Stomach (tissue), 9 donors: ENCODE measurements around the gene HES6. TPM values are rescaled to one million over a fixed set of nuclear protein-coding genes. Genes with fewer than 3 reads are reported as not detected.

Source experiments
- DNase-seq, 2 donors: peaks; one replicate each; pipeline versions ENCODE4 v3.0.0 to v3.0.0-alpha.2; 2013 to 2019
- H3K27ac ChIP-seq, 5 donors: fragments of 200-600 bp in 4 of 5; sonication (generic) in 4 of 5; one replicate each; pipeline ENCODE4 v1.5.1; 2013 to 2019; ENCODE audit warnings: mild to moderate bottlenecking in 1 of 5, moderate library complexity in 1 of 5
- H3K27me3 ChIP-seq, 3 donors: fragments of 200-600 bp; sonication (generic); one replicate each; pipeline ENCODE4 v1.5.1; 2017 to 2019; ENCODE audit warnings: mixed run types in 1 of 3
- H3K36me3 ChIP-seq, 4 donors: fragments of 200-600 bp; sonication (generic); 1 replicate in 3 of 4; 2 replicates in 1 of 4; pipeline ENCODE4 v1.5.1; 2016 to 2019
- H3K4me1 ChIP-seq, 4 donors: fragments of 200-600 bp; sonication (generic); one replicate each; pipeline ENCODE4 v1.5.1; 2016 to 2019
- H3K4me3 ChIP-seq, 4 donors: fragments of 200-600 bp; sonication (generic) in 3 of 4; one replicate each; pipeline ENCODE4 v1.5.1; 2016 to 2019; ENCODE audit warnings: mild to moderate bottlenecking in 1 of 4
- H3K9me3 ChIP-seq, 4 donors: fragments of 200-600 bp; sonication (generic); one replicate each; pipeline ENCODE4 v1.5.1; 2016 to 2019
- EP300 ChIP-seq: sonication (generic); formaldehyde crosslinking; IDR thresholded peaks from one replicate; pipeline ENCODE4 v1.6.1; 2017; ENCODE audit warnings: antibody characterized with exemption
- POLR2A ChIP-seq, 4 donors: fragments of 450-650 bp; IDR thresholded peaks; one replicate each; pipeline ENCODE4 v1.6.1; 2016; ENCODE audit warnings: antibody characterized with exemption in 4 of 4, control low read depth in 2 of 4, mild to moderate bottlenecking in 1 of 4, moderate library complexity in 1 of 4
- POLR2AphosphoS5 ChIP-seq, 3 donors: sonication (generic); formaldehyde crosslinking; IDR thresholded peaks; one replicate each; pipeline ENCODE4 v1.6.1; 2016; ENCODE audit warnings: antibody characterized with exemption in 3 of 3
- WGBS, 5 donors: extraction: QIAGEN DNeasy Blood & Tissue Kit in 3 of 5; methylation state at CpG; one replicate each; pipeline versions ENCODE4 v1.1.5 to v1.1.7; 2013 to 2018; 5-methylcytosine and 5-hydroxymethylcytosine counted together
- intact Hi-C: fragments of 100-400 bp; cut with DNase I; formaldehyde crosslinking; loops from one replicate; pipeline ENCODE4 v1.15.1; 2023; ENCODE audit warnings: low total_unique reads
- polyA plus RNA-seq, 3 donors: library from polyadenylated mRNA; stranded (reverse); fragments of 200-250 nt; gene quantifications; one replicate each; pipeline ENCODE4 v1.2.3, GENCODE V29; 2013
- total RNA-seq, 5 donors: library from RNA; depleted of rRNA; stranded (reverse); fragments of >200 nt; gene quantifications; one replicate each; pipeline versions ENCODE4 v1.1.0 to v1.2.3, GENCODE V29; 2014 to 2016
- TF ChIP-seq, protein P1 (sequence below), 7 experiments: fragments of 450-650 bp in 4 of 7; fragments of 200-600 bp in 3 of 7; sonication (generic) in 3 of 7; IDR thresholded peaks; one replicate each; pipeline ENCODE4 v1.5.1; 2016 to 2019; ENCODE audit warnings: antibody characterized with exemption in 7 of 7, control low read depth in 2 of 7, mild to moderate bottlenecking in 1 of 7
- donor health status: healthy with polysubstance abuse.
- donor health status: Bipolar disorder and iron deficiency.
- donor health status: healthy.

HES6 gene
- total and polyA plus RNA-seq, 8 donors: 6.7 to 222 (median 17.0) TPM; not detected in 1

DNA sequence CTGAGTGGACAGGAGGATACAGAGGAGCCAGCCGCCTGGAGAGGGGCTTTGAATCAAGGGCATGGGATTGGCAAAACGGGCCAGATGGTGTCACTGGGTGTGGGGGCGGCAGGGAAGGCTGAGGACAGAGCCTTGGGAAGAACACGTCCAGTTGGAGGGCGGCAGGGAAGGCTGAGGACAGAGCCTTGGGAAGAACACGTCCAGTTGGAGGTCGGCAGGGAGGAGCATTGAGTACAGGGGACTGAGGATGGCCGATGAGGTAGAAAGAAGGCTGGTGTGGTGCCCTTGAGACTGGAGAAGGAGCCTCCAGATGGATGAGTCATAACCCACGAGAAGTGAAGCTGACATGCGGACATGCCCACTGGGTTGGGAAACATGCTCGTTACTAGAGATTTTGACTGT is 4.5 kb downstream of the HES6 start:
- Histone ChIP-seq H3K4me3 (no peak overlapping the region), H3K4me1 (peaks cover 12 to 32% (median 31%) of the 10 kb centered on the region in 4 donors), H3K27ac (no peak overlapping the region), H3K9me3 (no peaks in the 10 kb centered on the region), H3K36me3 (no peaks in the 10 kb centered on the region), H3K27me3 (peaks cover 0 to 22% (median 8%) of the 10 kb centered on the region in 3 donors)
- WGBS, 5 donors: 66 to 80% (median 77%) methylated on average over 11 of the region's 11 CpGs
- intact Hi-C loops: no loop called here
- no peak for DNase-seq
- TF ChIP-seq POLR2A (IDR thresholded peaks at IDR 0.05) (no peak), POLR2AphosphoS5 (IDR thresholded peaks at IDR 0.05) (no peak), EP300 (no peak)
- TF ChIP-seq, protein P1, sequence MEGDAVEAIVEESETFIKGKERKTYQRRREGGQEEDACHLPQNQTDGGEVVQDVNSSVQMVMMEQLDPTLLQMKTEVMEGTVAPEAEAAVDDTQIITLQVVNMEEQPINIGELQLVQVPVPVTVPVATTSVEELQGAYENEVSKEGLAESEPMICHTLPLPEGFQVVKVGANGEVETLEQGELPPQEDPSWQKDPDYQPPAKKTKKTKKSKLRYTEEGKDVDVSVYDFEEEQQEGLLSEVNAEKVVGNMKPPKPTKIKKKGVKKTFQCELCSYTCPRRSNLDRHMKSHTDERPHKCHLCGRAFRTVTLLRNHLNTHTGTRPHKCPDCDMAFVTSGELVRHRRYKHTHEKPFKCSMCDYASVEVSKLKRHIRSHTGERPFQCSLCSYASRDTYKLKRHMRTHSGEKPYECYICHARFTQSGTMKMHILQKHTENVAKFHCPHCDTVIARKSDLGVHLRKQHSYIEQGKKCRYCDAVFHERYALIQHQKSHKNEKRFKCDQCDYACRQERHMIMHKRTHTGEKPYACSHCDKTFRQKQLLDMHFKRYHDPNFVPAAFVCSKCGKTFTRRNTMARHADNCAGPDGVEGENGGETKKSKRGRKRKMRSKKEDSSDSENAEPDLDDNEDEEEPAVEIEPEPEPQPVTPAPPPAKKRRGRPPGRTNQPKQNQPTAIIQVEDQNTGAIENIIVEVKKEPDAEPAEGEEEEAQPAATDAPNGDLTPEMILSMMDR (IDR thresholded peaks at IDR 0.05): no peak

GRCh38 chr2:238233625-238234024 is 6.2 kb downstream of the HES6 start:
- H3K4me1 ChIP-seq: peaks cover 0 to 31% (median 24%) of the 10 kb centered on the region in 4 donors
- 76 to 91% (median 87%) methylated on average over 12 of the region's 12 CpGs for WGBS, 5 donors
- DNase-seq: no peak
- H3K9me3 ChIP-seq: no peaks in the 10 kb centered on the region
- H3K27ac ChIP-seq: no peak overlapping the region
- H3K27me3 ChIP-seq: peaks cover 0 to 12% (median 3%) of the 10 kb centered on the region in 3 donors
- H3K36me3 ChIP-seq: no peaks in the 10 kb centered on the region
- H3K4me3 ChIP-seq: no peak overlapping the region
- TF ChIP-seq POLR2A (IDR thresholded peaks at IDR 0.05) (no peak), EP300 (no peak), POLR2AphosphoS5 (IDR thresholded peaks at IDR 0.05) (no peak)
- TF ChIP-seq, protein P1 (IDR thresholded peaks at IDR 0.05): no peak
- intact Hi-C loops: no loop called here

GRCh38 chr2:238231809-238232208 is 8.0 kb downstream of the HES6 start:
- 59 to 64% (median 61%) methylated on average over 21 of the region's 21 CpGs for WGBS, 5 donors
- no peak for TF ChIP-seq EP300
- Histone ChIP-seq H3K27ac (peak overlapping the region in 1 of 5 donors; percentile 73), H3K9me3 (no peaks in the 10 kb centered on the region), H3K4me3 (peak overlapping the region; percentile 42 to 66 (median 60)), H3K4me1 (peaks cover 0 to 47% (median 23%) of the 10 kb centered on the region in 4 donors), H3K36me3 (no peaks in the 10 kb centered on the region), H3K27me3 (peaks cover 0 to 6% (median 0%) of the 10 kb centered on the region in 3 donors)
- no peak for DNase-seq
- intact Hi-C loops: no loop called here

- peak; percentile 75 to 92 for DNase-seq
- peak overlapping the region; percentile 42 to 66 (median 60) for H3K4me3 ChIP-seq
- 4 to 27% (median 10%) methylated on average over 20 to 46 of the region's 46 CpGs for WGBS, 5 donors
- peak in 2 of 3 donors; percentile 29 to 49 for TF ChIP-seq POLR2AphosphoS5 (IDR thresholded peaks at IDR 0.05)
- no peak for TF ChIP-seq EP300
- peaks cover 0 to 6% (median 0%) of the 10 kb centered on the region in 3 donors for H3K27me3 ChIP-seq
- H3K36me3 ChIP-seq: peaks cover 0 to 5% (median 0%) of the 10 kb centered on the region in 4 donors
- peaks cover 0 to 48% (median 23%) of the 10 kb centered on the region in 4 donors for H3K4me1 ChIP-seq
- intact Hi-C loops: no loop called here
- H3K9me3 ChIP-seq: no peaks in the 10 kb centered on the region
- peak overlapping the region in 4 of 5 donors; percentile 32 to 73 (median 60) for H3K27ac ChIP-seq
These were observed 8.5 kb downstream of the HES6 start for GRCh38 chr2:238231251-238231793.

DNA sequence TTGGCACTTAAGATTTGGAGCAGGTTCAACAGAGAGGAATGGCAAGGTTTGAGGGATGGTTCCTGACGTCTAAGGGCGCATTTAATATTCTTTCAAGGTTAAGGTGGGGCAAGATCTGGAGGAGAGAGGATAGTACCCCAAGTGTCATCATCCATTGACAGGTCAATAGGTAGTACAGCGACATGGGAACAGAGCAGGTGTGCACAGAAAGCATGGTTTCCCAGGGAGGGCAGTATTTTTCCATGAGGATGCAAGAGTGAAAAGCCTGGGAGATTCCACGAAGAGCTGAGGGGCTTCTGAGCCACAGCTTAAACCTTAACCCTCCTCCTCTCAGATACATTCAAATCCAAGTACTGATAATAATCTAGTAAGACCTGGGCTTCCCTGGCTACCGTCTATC is 9.1 kb downstream of the HES6 start:
- 66 to 86% (median 80%) methylated on average over 5 of the region's 5 CpGs for WGBS, 5 donors
- H3K9me3 ChIP-seq: no peaks in the 10 kb centered on the region
- peaks cover 0 to 53% (median 27%) of the 10 kb centered on the region in 4 donors for H3K4me1 ChIP-seq
- H3K4me3 ChIP-seq: peak overlapping the region; percentile 42 to 66 (median 60)
- H3K27me3 ChIP-seq: peaks cover 0 to 6% (median 0%) of the 10 kb centered on the region in 3 donors
- peak overlapping the region in 2 of 5 donors; percentile 71 to 73 for H3K27ac ChIP-seq
- intact Hi-C loops: no loop called here
- DNase-seq: no peak
- H3K36me3 ChIP-seq: peaks cover 0 to 5% (median 0%) of the 10 kb centered on the region in 4 donors
- TF ChIP-seq, protein P1 (IDR thresholded peaks at IDR 0.05): no peak
- TF ChIP-seq EP300: no peak
- no peak for TF ChIP-seq POLR2AphosphoS5 (IDR thresholded peaks at IDR 0.05)
- no peak for TF ChIP-seq POLR2A (IDR thresholded peaks at IDR 0.05)
